Ovary (tissue), 3 donors: ENCODE results near the gene OCA2.

Experiments
- CTCF ChIP-seq, 3 donors: fragments of 450-650 bp in 2 of 3; fragments of 200-600 bp in 1 of 3; IDR thresholded peaks; one replicate each; pipeline versions ENCODE4 v1.5.1 to v1.8.0; 2016 to 2022; ENCODE audit warnings: antibody characterized with exemption in 3 of 3, mild to moderate bottlenecking in 1 of 3
- EP300 ChIP-seq: sonication (generic); formaldehyde crosslinking; IDR thresholded peaks from one replicate; pipeline ENCODE4 v1.6.1; 2017; ENCODE audit warnings: antibody characterized with exemption
- POLR2A ChIP-seq: fragments of 450-650 bp; IDR thresholded peaks from one replicate; pipeline ENCODE4 v1.6.1; 2017; ENCODE audit warnings: antibody characterized with exemption, mild to moderate bottlenecking, moderate library complexity
- donor health status: DM: no; HTN: no; CAD: no.

- TF ChIP-seq CTCF (IDR thresholded peaks at IDR 0.05): no peak
- no peak for TF ChIP-seq EP300
- no peak for TF ChIP-seq POLR2A
These were observed 266.9 kb downstream of the OCA2 start for GRCh38 chr15:27832237-27832596.
